K562 (cell line): ENCODE data around the gene NCOA6.
A peak's percentile ranks its signal among the peaks of the same experiment; 100 is the strongest.

Experiments used
- CTCF ChIP-seq, 3 experiments: IDR thresholded peaks in 2 of 3; conservative IDR thresholded peaks in 1 of 3; 2 replicates each; pipeline ENCODE4 v1.5.1; 2011 to 2012; ENCODE audit warnings: low read length in 3 of 3, mild to moderate bottlenecking in 3 of 3, control low read depth in 2 of 3, improper control_type of control experiment in 1 of 3, inconsistent platforms in 1 of 3, low read depth in 1 of 3, mixed read lengths in 1 of 3, moderate library complexity in 1 of 3; ENCODE audit not compliant: insufficient read depth in 2 of 3
- ELK1 ChIP-seq: sonication (generic); formaldehyde crosslinking; IDR thresholded peaks from 2 replicates; pipeline ENCODE4 v1.8.1; 2022; ENCODE audit warnings: missing genetic modification reagents
- EP300 ChIP-seq: IDR thresholded peaks from 2 replicates; pipeline ENCODE4 v1.6.1; 2012; ENCODE audit warnings: low read length, improper control_type of control experiment
- FOXA1 ChIP-seq: fragments of 450-650 bp; IDR thresholded peaks from 2 replicates; pipeline ENCODE4 v1.6.1; 2016; ENCODE audit warnings: mild to moderate bottlenecking, borderline replicate concordance
- FOXJ3 ChIP-seq: sonication (generic); formaldehyde crosslinking; IDR thresholded peaks from 2 replicates; pipeline ENCODE4 v1.4.0; 2020; ENCODE audit warnings: mild to moderate bottlenecking, missing genetic modification reagents
- FOXP1 ChIP-seq: sonication (generic); formaldehyde crosslinking; IDR thresholded peaks from 2 replicates; pipeline ENCODE4 v1.8.0; 2022; ENCODE audit warnings: mild to moderate bottlenecking, missing genetic modification reagents
- HDAC6 ChIP-seq: IDR thresholded peaks from 2 replicates; pipeline ENCODE4 v1.6.1; 2012; ENCODE audit warnings: low read depth, mild to moderate bottlenecking, control low read depth, inconsistent platforms, low read length, moderate library complexity
- RFX7 ChIP-seq: fragments of 250-450 bp; sonication (Bioruptor Pico); IDR thresholded peaks from 2 replicates; pipeline ENCODE4 v1.5.1; 2021; ENCODE audit warnings: mild to moderate bottlenecking
- SETDB1 ChIP-seq: IDR thresholded peaks from one replicate; pipeline ENCODE4 v1.6.1; 2012; ENCODE audit warnings: low read length, control low read depth, inconsistent platforms
- SIN3A ChIP-seq, 2 experiments: fragments of 150-350 bp in 1 of 2; IDR thresholded peaks; 2 replicates each; pipeline ENCODE4 v1.6.1; 2011 to 2016; ENCODE audit warnings: borderline replicate concordance in 2 of 2, low read depth in 2 of 2, low read length in 2 of 2, mild to moderate bottlenecking in 2 of 2, moderate library complexity in 2 of 2; ENCODE audit not compliant: control insufficient read depth in 1 of 2
- SRF ChIP-seq, 2 experiments: fragments of 250-450, 450-650 bp in 1 of 2; sonication (Bioruptor Pico) in 1 of 2; sonication (generic) in 1 of 2; formaldehyde crosslinking; IDR thresholded peaks; 2 replicates each; pipeline versions ENCODE4 v1.5.0 to v1.5.1; 2020 to 2022; ENCODE audit warnings: mild to moderate bottlenecking in 1 of 2, missing genetic modification reagents in 1 of 2
- ZFP36 ChIP-seq: fragments of 150-350 bp; IDR thresholded peaks from 2 replicates; pipeline ENCODE4 v1.6.1; 2018; ENCODE audit warnings: low read length, low read depth; ENCODE audit not compliant: partially characterized antibody
- ZNF184 ChIP-seq: sonication (generic); formaldehyde crosslinking; IDR thresholded peaks from 2 replicates; pipeline ENCODE4 v1.5.0; 2020; ENCODE audit warnings: missing genetic modification reagents
- ZNF79 ChIP-seq: fragments of 250-450 bp; sonication (Bioruptor Pico); IDR thresholded peaks from 2 replicates; pipeline ENCODE4 v1.4.0; 2020; ENCODE audit warnings: low read depth, mild to moderate bottlenecking, moderate library complexity

DNA sequence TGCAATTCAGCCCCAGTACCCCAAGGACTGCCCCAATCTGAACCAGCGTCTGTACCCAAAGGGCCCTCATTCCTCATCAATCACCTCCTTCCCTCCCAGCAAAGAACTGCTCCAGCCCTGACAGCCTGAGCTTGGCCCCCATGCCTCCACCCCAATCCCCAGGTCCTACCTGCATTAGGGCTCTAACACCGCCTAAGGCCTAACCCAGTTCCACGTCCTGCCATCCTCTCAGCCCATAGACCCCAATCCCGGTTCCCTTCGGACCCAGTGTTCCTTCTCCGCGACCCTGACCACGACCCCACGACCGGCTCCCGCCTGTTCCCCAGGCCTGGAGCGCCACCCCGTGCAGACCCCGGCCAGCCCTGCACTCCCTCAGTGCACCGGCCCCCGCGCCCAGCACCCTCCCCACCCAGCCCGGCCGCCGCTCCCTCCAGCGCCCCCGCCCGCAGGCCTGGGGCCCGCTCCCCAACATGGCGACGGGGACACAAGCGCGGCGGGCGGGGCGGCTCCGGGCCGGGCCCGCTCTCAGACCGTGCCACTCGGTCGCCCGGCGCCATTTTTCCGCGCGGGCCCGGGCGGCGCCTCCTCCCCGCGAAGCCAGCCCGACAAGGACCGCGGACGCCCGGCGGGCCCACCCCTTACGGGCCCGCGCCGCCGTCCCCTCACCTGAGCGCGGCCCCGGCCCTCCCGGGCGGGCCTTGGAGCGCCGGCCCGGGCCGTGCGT lies 483 bp downstream of the NCOA6 start:
- TF ChIP-seq RFX7 (CRISPR knock-in tag) (no peak), FOXP1 (CRISPR knock-in tag) (no peak; the same call in 1 of the 2 replicates), FOXA1 (no peak), SIN3A (IDR thresholded peaks at IDR 0.05; ENCODE audit: borderline replicate concordance in 2 of 2, control insufficient read depth in 1 of 2, low read depth in 2 of 2, low read length in 2 of 2) (0 out of 4 replicates have a peak, but pooled peaks of 1 of the 2 experiments have one; percentile 37), ELK1 (no peak), ZNF184 (CRISPR knock-in tag) (no peak), CTCF (IDR thresholded peaks at IDR 0.05 in 2 of 3, conservative IDR thresholded peaks at IDR 0.05 in 1 of 3; ENCODE audit: insufficient read depth in 2 of 3, low read depth in 1 of 3, low read length in 3 of 3) (0 out of 6 replicates have a peak, but pooled peaks of 1 of the 3 experiments have one; percentile 2), SETDB1 (no peak), EP300 (no peak), FOXJ3 (no peak), HDAC6 (no peak), ZNF79 (no peak), SRF (CRISPR knock-in tag; IDR thresholded peaks at IDR 0.05) (no peak), ZFP36 (no peak)
